Thymus (tissue), 11 donors: ENCODE results near the gene ZBTB37. TPM values are rescaled to one million over a fixed set of nuclear protein-coding genes. Genes with fewer than 3 reads are reported as not detected.
"Not testable (repeated sequence)": the region's sequence is repeated elsewhere in the genome, so short reads cannot be mapped to it uniquely, and the experiment has no call there.

ENCODE experiments used
- DNase-seq, 9 donors: peaks; one replicate each; pipeline ENCODE4 v3.0.0-alpha.2; 2013; ENCODE audit warnings: low spot score in 9 of 9, low read depth in 6 of 9, missing footprints in 1 of 9
- H3K27ac ChIP-seq, 2 donors: one replicate each; pipeline ENCODE4 v1.5.1; 2013; ENCODE audit warnings: control low read depth in 1 of 2, low read depth in 1 of 2, low read length in 1 of 2, mild to moderate bottlenecking in 1 of 2, moderate library complexity in 1 of 2
- H3K27me3 ChIP-seq, 2 donors: one replicate each; pipeline ENCODE4 v1.5.1; 2013; ENCODE audit warnings: low read length in 1 of 2; ENCODE audit not compliant: control insufficient read depth in 2 of 2, insufficient read depth in 1 of 2
- H3K36me3 ChIP-seq, 2 donors: one replicate each; pipeline ENCODE4 v1.5.1; 2013; ENCODE audit warnings: low read length in 1 of 2, mild to moderate bottlenecking in 1 of 2, moderate library complexity in 1 of 2; ENCODE audit not compliant: control insufficient read depth in 2 of 2, insufficient read depth in 2 of 2
- H3K4me1 ChIP-seq, 2 donors: one replicate each; pipeline ENCODE4 v1.5.1; 2013; ENCODE audit warnings: low read length in 2 of 2; ENCODE audit not compliant: control insufficient read depth in 2 of 2, insufficient read depth in 2 of 2
- H3K4me3 ChIP-seq, 2 donors: one replicate each; pipeline ENCODE4 v1.5.1; 2013; ENCODE audit warnings: low read length in 2 of 2, control low read depth in 1 of 2, mild to moderate bottlenecking in 1 of 2
- H3K9me3 ChIP-seq, 2 donors: one replicate each; pipeline ENCODE4 v1.5.1; 2013; ENCODE audit warnings: low read length in 1 of 2, mild to moderate bottlenecking in 1 of 2; ENCODE audit not compliant: control insufficient read depth in 2 of 2, insufficient read depth in 1 of 2
- WGBS: extraction: QIAGEN DNeasy Blood & Tissue Kit; methylation state at CpG from one replicate; pipeline ENCODE4 v1.1.7; 2013; 5-methylcytosine and 5-hydroxymethylcytosine counted together
- polyA plus RNA-seq: library from polyadenylated mRNA; stranded (reverse); fragments of 200-250 nt; gene quantifications from one replicate; pipeline ENCODE4 v1.2.3, GENCODE V29; 2013
- total RNA-seq: library from RNA; stranded (reverse); fragments of 120-200 nt; gene quantifications from one replicate; pipeline ENCODE4 v1.2.4, GENCODE V29; 2013
- donor health status: healthy.

Gene ZBTB37
- total and polyA plus RNA-seq, 2 donors: 4.1 to 4.7 TPM

- DNase-seq: no peak
- no peaks in the 10 kb centered on the region for H3K27me3 ChIP-seq
- no peaks in the 10 kb centered on the region for H3K36me3 ChIP-seq
- 92% methylated on average over 2 of the region's 2 CpGs for WGBS
- no peak overlapping the region for H3K4me3 ChIP-seq
- no peaks in the 10 kb centered on the region for H3K4me1 ChIP-seq
- peaks cover 0 to 3% of the 10 kb centered on the region in 2 donors for H3K9me3 ChIP-seq
- H3K27ac ChIP-seq: no peak overlapping the region
Measured at GRCh38 chr1:173915596-173915995, 47.4 kb downstream of the ZBTB37 start.

- no peak for DNase-seq
- H3K4me1 ChIP-seq: no peaks in the 10 kb centered on the region
- WGBS: 96% methylated on average over 4 of the region's 4 CpGs
Measured at GRCh38 chr1:173916667-173917066, 48.5 kb downstream of the ZBTB37 start.

GRCh38 chr1:173917149-173917548 is 49.0 kb downstream of the ZBTB37 start, which contains the start of gene SERPINC1:
Gene SERPINC1 (minus strand): TSS chr1:173917327. CDS start chr1:173917259, 68 bp downstream.
- H3K4me1 ChIP-seq: no peaks in the 10 kb centered on the region
- no peaks in the 10 kb centered on the region for H3K36me3 ChIP-seq
- DNase-seq: no peak
- peaks cover 0 to 3% of the 10 kb centered on the region in 2 donors for H3K9me3 ChIP-seq
- WGBS: 96% methylated on average over 3 of the region's 3 CpGs
- H3K27me3 ChIP-seq: no peaks in the 10 kb centered on the region
- no peak within 1 kb of the TSS for H3K4me3 ChIP-seq
- H3K27ac ChIP-seq: no peak within 1 kb of the TSS

More at GRCh38 chr1:173916667-173917066, 48.5 kb downstream of the ZBTB37 start:
- Histone ChIP-seq H3K27me3 (no peaks in the 10 kb centered on the region), H3K27ac (no peak overlapping the region), H3K4me3 (no peak overlapping the region), H3K9me3 (peaks cover 0 to 3% of the 10 kb centered on the region in 2 donors), H3K36me3 (no peaks in the 10 kb centered on the region)

- DNase-seq: no peak
- WGBS: 97% methylated on average over 12 of the region's 12 CpGs
Measured at GRCh38 chr1:173917635-173918493, 49.7 kb downstream of the ZBTB37 start.

GRCh38 chr1:173920861-173921260 is 52.7 kb downstream of the ZBTB37 start:
- H3K27me3 ChIP-seq: no peaks in the 10 kb centered on the region
- no peaks in the 10 kb centered on the region for H3K36me3 ChIP-seq
- 97% methylated on average over 5 of the region's 5 CpGs for WGBS
- H3K4me3 ChIP-seq: no peak overlapping the region
- H3K27ac ChIP-seq: no peak overlapping the region
- H3K9me3 ChIP-seq: no peaks in the 10 kb centered on the region
- no peak for DNase-seq
- no peaks in the 10 kb centered on the region for H3K4me1 ChIP-seq

More at GRCh38 chr1:173917635-173918493, 49.7 kb downstream of the ZBTB37 start:
- Histone ChIP-seq H3K4me3 (no peak overlapping the region), H3K27ac (no peak overlapping the region), H3K27me3 (no peaks in the 10 kb centered on the region), H3K4me1 (no peaks in the 10 kb centered on the region), H3K9me3 (peaks cover 0 to 3% of the 10 kb centered on the region in 2 donors), H3K36me3 (no peaks in the 10 kb centered on the region)

- DNase-seq: no peak
- no peaks in the 10 kb centered on the region for H3K27me3 ChIP-seq
- no peaks in the 10 kb centered on the region for H3K4me1 ChIP-seq
- no peak overlapping the region for H3K27ac ChIP-seq
- no peaks in the 10 kb centered on the region for H3K9me3 ChIP-seq
- WGBS: 98% methylated on average over 8 of the region's 8 CpGs
- no peaks in the 10 kb centered on the region for H3K36me3 ChIP-seq
- H3K4me3 ChIP-seq: no peak overlapping the region
Measured at GRCh38 chr1:173925306-173926242, 57.4 kb downstream of the ZBTB37 start.

- not testable (repeated sequence) for H3K4me1 ChIP-seq, DNase-seq, H3K9me3 ChIP-seq, H3K27ac ChIP-seq, H3K27me3 ChIP-seq, H3K36me3 ChIP-seq, H3K4me3 ChIP-seq
- WGBS: 98% methylated on average over 5 of the region's 5 CpGs
Measured at GRCh38 chr1:173930541-173930940, 62.4 kb downstream of the ZBTB37 start.

GRCh38 chr1:173934440-173934839 is 66.3 kb downstream of the ZBTB37 start:
- H3K27ac ChIP-seq: no peak overlapping the region
- peaks cover 15 to 37% of the 10 kb centered on the region in 2 donors for H3K36me3 ChIP-seq
- H3K4me3 ChIP-seq: no peak overlapping the region
- no peak for DNase-seq
- WGBS: 96% methylated on average over 1 of the region's 1 CpG
- no peaks in the 10 kb centered on the region for H3K27me3 ChIP-seq
- H3K9me3 ChIP-seq: no peaks in the 10 kb centered on the region
- no peaks in the 10 kb centered on the region for H3K4me1 ChIP-seq

GRCh38 chr1:173937062-173937461 is 68.9 kb downstream of the ZBTB37 start:
- no peaks in the 10 kb centered on the region for H3K4me1 ChIP-seq
- no peak for DNase-seq
- H3K9me3 ChIP-seq: no peaks in the 10 kb centered on the region
- no peak overlapping the region for H3K4me3 ChIP-seq
- H3K27me3 ChIP-seq: no peaks in the 10 kb centered on the region
- WGBS: 98% methylated on average over 2 of the region's 2 CpGs
- H3K36me3 ChIP-seq: peaks cover 22 to 51% of the 10 kb centered on the region in 2 donors
- no peak overlapping the region for H3K27ac ChIP-seq
